Kidney (tissue), 14 donors: ENCODE measurements around the gene ERI2. TPM values are rescaled to one million over a fixed set of nuclear protein-coding genes. Genes with fewer than 3 reads are reported as not detected.
A peak's percentile ranks its signal among the peaks of the same experiment; 100 is the strongest.

ENCODE experiments used
- DNase-seq, 5 donors: peaks; one replicate each; pipeline ENCODE4 v3.0.0-alpha.2; 2013 to 2020
- FAIRE-seq: peaks from 2 replicates; lab custom pipeline; 2012; peaks lifted over from hg19 to GRCh38; lab: Jason Lieb, UNC
- H3K27ac ChIP-seq, 2 donors: one replicate each; pipeline ENCODE4 v1.7.0; 2013; ENCODE audit warnings: low read depth in 2 of 2, low read length in 2 of 2, inconsistent platforms in 1 of 2
- H3K27me3 ChIP-seq: one replicate; pipeline ENCODE4 v1.7.1; 2013; ENCODE audit warnings: low read length, inconsistent platforms; ENCODE audit not compliant: control insufficient read depth, insufficient read depth
- H3K36me3 ChIP-seq, 3 donors: one replicate each; pipeline versions ENCODE4 v1.7.0 to v1.7.1; 2013; ENCODE audit warnings: low read length in 3 of 3, control low read depth in 1 of 3, inconsistent platforms in 1 of 3; ENCODE audit not compliant: insufficient read depth in 3 of 3, control insufficient read depth in 2 of 3
- H3K4me1 ChIP-seq, 3 donors: one replicate each; pipeline versions ENCODE4 v1.7.0 to v1.7.1; 2013; ENCODE audit warnings: low read length in 3 of 3, inconsistent platforms in 1 of 3, low read depth in 1 of 3; ENCODE audit not compliant: control insufficient read depth in 2 of 3, insufficient read depth in 2 of 3
- H3K4me3 ChIP-seq, 3 donors: one replicate each; pipeline versions ENCODE4 v1.7.0 to v1.8.1; 2013; ENCODE audit warnings: low read length in 3 of 3, control low read depth in 1 of 3, inconsistent platforms in 1 of 3
- H3K9ac ChIP-seq, 3 donors: one replicate each; pipeline versions ENCODE4 v1.7.0 to v1.7.1; 2013; ENCODE audit warnings: low read length in 3 of 3, control low read depth in 1 of 3, inconsistent platforms in 1 of 3
- H3K9me3 ChIP-seq, 3 donors: one replicate each; pipeline versions ENCODE4 v1.7.0 to v1.7.1; 2013; ENCODE audit warnings: low read length in 3 of 3, control low read depth in 1 of 3, inconsistent platforms in 1 of 3; ENCODE audit not compliant: control insufficient read depth in 2 of 3, insufficient read depth in 1 of 3
- CTCF ChIP-seq: IDR thresholded peaks from 3 replicates; pipeline ENCODE4 v1.5.1; 2012; ENCODE audit warnings: mild to moderate bottlenecking, moderate library complexity, borderline replicate concordance; ENCODE audit not compliant: insufficient read depth; ENCODE audit errors: extremely low read depth
- intact Hi-C: fragments of 100-400 bp; cut with DNase I; formaldehyde crosslinking; loops from one replicate; pipeline ENCODE4 v1.11.1; 2022
- polyA plus RNA-seq: library from polyadenylated mRNA; stranded (reverse); fragments of 350-450 nt; fragmentation: Illumina TruSeq; extraction: RNeasy Lipid Tissue Mini Kit (QIAGEN cat#74804); gene quantifications from one replicate; pipeline ENCODE4 v1.2.3, GENCODE V29; 2014; ENCODE audit warnings: low read depth, low replicate concordance; ENCODE audit not compliant: insufficient read depth
- total RNA-seq: library from RNA; stranded (reverse); fragmentation: NEBNext Ultra II Directional; extraction: Animal tissue kit (Norgen Biotek cat#: 25700); gene quantifications from one replicate; pipeline ENCODE4 v1.2.1, GENCODE V29; 2021
- donor health status: control.
- donor health status: control.
- donor health status: control.
- donor health status: control.
- donor health status: control.
- donor health status: DM: yes; HTN: yes; CAD: no.
- donor health status: Normal renal cell carcinoma (clear cell type).

The ERI2 gene
- total and polyA plus RNA-seq, 2 donors from 2014 or later, result 7.1 to 14.3 TPM

GRCh38 chr16:20849589-20850390 lies 43.5 kb upstream of the ERI2 start:
- FAIRE-seq (peak; percentile 19), DNase-seq (peak; percentile 69 to 84 (median 77))
- TF ChIP-seq CTCF, result peak; percentile 98
- Histone ChIP-seq H3K4me1 (peaks cover 0 to 14% (median 11%) of the 10 kb centered on the region in 3 donors), H3K9me3 (no peaks in the 10 kb centered on the region), H3K27me3 (no peaks in the 10 kb centered on the region), H3K9ac (no peak overlapping the region), H3K4me3 (no peak overlapping the region), H3K27ac (no peak overlapping the region), H3K36me3 (no peaks in the 10 kb centered on the region)
- intact Hi-C loops, result loop anchor here (5.0 kb wide), 1 partner anchor 233 kb away; no protein-coding TSS in a partner anchor

GRCh38 chr16:20847550-20847949 lies 41.3 kb upstream of the ERI2 start:
- DNase-seq, result no peak
- FAIRE-seq, result no peak
- no peaks in the 10 kb centered on the region for H3K9me3 ChIP-seq
- H3K27ac ChIP-seq, result no peak overlapping the region
- H3K36me3 ChIP-seq, result no peaks in the 10 kb centered on the region
- intact Hi-C loops, result loop anchor here (5.0 kb wide), 1 partner anchor 235 kb away; no protein-coding TSS in a partner anchor
- H3K9ac ChIP-seq, result no peak overlapping the region
- no peak overlapping the region for H3K4me3 ChIP-seq
- no peak for TF ChIP-seq CTCF
- no peaks in the 10 kb centered on the region for H3K27me3 ChIP-seq
- H3K4me1 ChIP-seq, result peaks cover 0 to 14% (median 11%) of the 10 kb centered on the region in 3 donors

GRCh38 chr16:20846551-20846950 lies 40.3 kb upstream of the ERI2 start:
- TF ChIP-seq CTCF, result no peak
- DNase-seq (no peak), FAIRE-seq (no peak)
- H3K4me1 ChIP-seq, result peaks cover 0 to 11% (median 9%) of the 10 kb centered on the region in 3 donors
- H3K9me3 ChIP-seq, result no peaks in the 10 kb centered on the region
- intact Hi-C loops, result loop anchor here (5.0 kb wide), 1 partner anchor 236 kb away; no protein-coding TSS in a partner anchor
- H3K9ac ChIP-seq, result no peak overlapping the region
- H3K27ac ChIP-seq, result no peak overlapping the region
- no peaks in the 10 kb centered on the region for H3K27me3 ChIP-seq
- no peak overlapping the region for H3K4me3 ChIP-seq
- no peaks in the 10 kb centered on the region for H3K36me3 ChIP-seq
